ENCODE measurements around the gene LCE3C.
"Not testable (repeated sequence)": the region's sequence is repeated elsewhere in the genome, so short reads cannot be mapped to it uniquely, and the experiment has no call there.

LCE3C gene, protein sequence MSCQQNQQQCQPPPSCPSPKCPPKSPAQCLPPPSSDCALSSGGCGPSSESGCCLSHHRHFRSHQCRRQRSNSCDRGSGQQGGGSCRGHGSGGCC
- total RNA-seq = 0 reads per million in 3 donors

DNA sequence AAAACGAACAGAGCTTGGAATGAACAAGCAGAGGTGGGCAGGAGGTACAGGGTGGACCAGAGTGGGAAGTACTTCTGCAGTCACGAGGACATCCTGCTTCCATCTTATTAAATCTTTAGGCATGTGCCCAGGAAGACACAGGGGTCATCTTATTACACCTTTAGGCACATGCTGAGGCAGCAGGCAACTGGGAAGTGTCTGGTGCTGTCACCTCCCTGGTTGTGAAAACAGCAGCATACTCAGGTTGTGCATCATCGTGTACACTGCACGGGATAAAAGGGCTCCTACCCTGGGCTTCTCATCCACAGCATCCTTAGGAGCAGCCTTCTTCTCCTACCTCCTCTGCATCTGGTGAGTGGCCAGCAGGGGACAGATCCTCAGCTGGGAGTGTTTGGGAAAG, at the start of gene LCE3C:
TSS of gene LCE3C (plus strand) at position 301 of the 400 bp plus-strand sequence. CDS start 498 bp downstream, outside the sequence.
- Histone ChIP-seq H3K4me1 (ENCODE audit: control insufficient read depth, insufficient read depth, low read length, poor library complexity, severe bottlenecking) (no peaks in the 10 kb centered on the region), H3K9me3 (ENCODE audit: control insufficient read depth, low read length) (no peaks in the 10 kb centered on the region), H3K27me3 (replicated peaks; ENCODE audit: control insufficient read depth, insufficient read depth, low read length, poor library complexity, severe bottlenecking) (no peaks in the 10 kb centered on the region), H3K27ac (ENCODE audit: insufficient read depth, low read length, poor library complexity, severe bottlenecking) (no peak within 1 kb of the TSS), H3K36me3 (ENCODE audit: control insufficient read depth, insufficient read depth, low read length) (no peaks in the 10 kb centered on the region), H3K4me3 (ENCODE audit: insufficient read depth, low read depth, low read length, poor library complexity, severe bottlenecking) (no peak within 1 kb of the TSS)
- DNase-seq = no peak

DNA sequence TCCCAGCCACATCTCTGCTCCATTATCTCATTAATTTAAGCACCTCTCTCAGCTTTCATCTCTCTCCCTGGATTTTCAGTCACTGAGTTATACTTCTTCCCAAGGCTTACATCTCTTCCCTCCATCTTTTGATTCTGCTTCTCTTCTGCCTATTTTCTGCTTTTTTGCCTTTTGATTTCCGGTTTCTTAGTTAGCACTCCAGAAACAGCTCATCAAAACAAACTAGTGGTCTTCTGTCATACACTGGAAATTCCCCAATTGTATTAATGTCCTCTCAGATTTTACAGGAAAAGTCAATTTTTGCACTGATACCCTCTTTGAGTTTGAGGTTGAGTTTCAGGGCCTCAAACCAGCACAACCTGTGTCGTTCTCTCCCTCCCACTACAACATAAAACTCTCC, 34.9 kb upstream of the LCE3C start:
- no peak for DNase-seq
- Histone ChIP-seq H3K9me3 (ENCODE audit: control insufficient read depth, low read length) (no peaks in the 10 kb centered on the region), H3K36me3 (ENCODE audit: control insufficient read depth, insufficient read depth, low read length) (no peaks in the 10 kb centered on the region), H3K4me3 (ENCODE audit: insufficient read depth, low read depth, low read length, poor library complexity, severe bottlenecking) (no peak overlapping the region), H3K27ac (ENCODE audit: insufficient read depth, low read length, poor library complexity, severe bottlenecking) (no peak overlapping the region), H3K4me1 (ENCODE audit: control insufficient read depth, insufficient read depth, low read length, poor library complexity, severe bottlenecking) (no peaks in the 10 kb centered on the region), H3K27me3 (replicated peaks; ENCODE audit: control insufficient read depth, insufficient read depth, low read length, poor library complexity, severe bottlenecking) (no peaks in the 10 kb centered on the region)

DNA sequence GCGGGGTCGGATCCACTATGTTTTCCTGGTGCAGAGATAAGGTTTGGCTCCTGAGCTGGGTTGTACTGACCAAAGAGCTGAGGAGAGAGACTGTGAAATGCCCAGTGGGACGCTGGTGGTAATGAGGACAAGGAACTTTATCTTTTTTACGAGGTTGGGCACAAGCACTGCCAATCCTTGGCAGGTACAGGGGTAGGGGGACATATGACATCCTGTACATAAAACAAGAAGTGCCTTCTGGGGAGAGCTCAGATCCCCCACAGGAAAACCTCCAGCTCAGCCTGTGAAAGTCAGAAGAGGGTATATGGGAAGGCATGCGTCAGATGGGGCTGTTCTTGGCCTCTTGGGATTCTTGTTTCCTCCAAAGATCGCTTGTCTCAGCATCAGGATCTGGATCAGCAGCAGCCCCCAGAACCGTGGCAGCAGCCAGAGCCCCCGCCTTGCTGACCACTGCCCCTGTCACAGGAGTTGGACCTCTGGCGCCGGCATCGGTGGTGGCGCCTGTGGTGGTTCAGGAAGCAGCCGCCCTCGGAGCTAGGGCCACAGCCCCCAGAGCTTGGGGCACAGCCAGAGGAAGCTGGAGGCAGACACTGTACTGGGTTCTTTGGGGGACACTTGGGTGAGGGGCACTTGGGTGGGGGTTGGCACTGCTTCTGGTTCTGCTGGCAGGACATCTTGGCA, 34.4 kb upstream of the LCE3C start:
- Histone ChIP-seq H3K4me1 (ENCODE audit: control insufficient read depth, insufficient read depth, low read length, poor library complexity, severe bottlenecking) (no peaks in the 10 kb centered on the region), H3K27ac (ENCODE audit: insufficient read depth, low read length, poor library complexity, severe bottlenecking) (no peak overlapping the region), H3K4me3 (ENCODE audit: insufficient read depth, low read depth, low read length, poor library complexity, severe bottlenecking) (no peak overlapping the region), H3K9me3 (ENCODE audit: control insufficient read depth, low read length) (no peaks in the 10 kb centered on the region), H3K27me3 (replicated peaks; ENCODE audit: control insufficient read depth, insufficient read depth, low read length, poor library complexity, severe bottlenecking) (no peaks in the 10 kb centered on the region), H3K36me3 (ENCODE audit: control insufficient read depth, insufficient read depth, low read length) (no peaks in the 10 kb centered on the region)
- DNase-seq = no peak

DNA sequence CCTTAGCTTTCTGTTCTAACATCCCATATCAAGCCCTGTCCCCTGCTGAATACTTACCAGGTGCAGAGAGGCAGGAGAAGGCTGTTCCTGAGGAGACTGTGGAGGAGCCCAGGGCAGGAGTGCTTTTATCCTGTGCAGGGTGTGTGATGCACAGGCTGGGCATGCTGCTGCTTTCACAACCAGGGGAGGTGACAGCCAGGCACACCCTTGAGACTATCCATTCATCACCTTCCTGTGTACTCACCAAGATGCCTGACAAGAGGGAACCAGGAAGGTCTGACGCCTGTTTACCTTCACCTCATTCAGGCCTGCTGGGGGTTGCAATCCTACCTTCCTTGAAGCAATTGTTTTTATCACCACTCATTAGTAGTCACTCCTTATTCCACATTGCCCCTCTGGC, 33.4 kb upstream of the LCE3C start, which contains the start of gene LCE3E:
TSS of gene LCE3E (minus strand) at position 100 of the 400 bp plus-strand sequence. CDS start 572 bp downstream, outside the sequence.
- no peak within 1 kb of the TSS for H3K4me3 ChIP-seq (ENCODE audit: insufficient read depth, low read depth, low read length, poor library complexity, severe bottlenecking)
- no peak for DNase-seq
- no peaks in the 10 kb centered on the region for H3K27me3 ChIP-seq (replicated peaks; ENCODE audit: control insufficient read depth, insufficient read depth, low read length, poor library complexity, severe bottlenecking)
- H3K27ac ChIP-seq (ENCODE audit: insufficient read depth, low read length, poor library complexity, severe bottlenecking) = no peak within 1 kb of the TSS
- no peaks in the 10 kb centered on the region for H3K36me3 ChIP-seq (ENCODE audit: control insufficient read depth, insufficient read depth, low read length)
- no peaks in the 10 kb centered on the region for H3K4me1 ChIP-seq (ENCODE audit: control insufficient read depth, insufficient read depth, low read length, poor library complexity, severe bottlenecking)
- H3K9me3 ChIP-seq (ENCODE audit: control insufficient read depth, low read length) = no peaks in the 10 kb centered on the region

DNA sequence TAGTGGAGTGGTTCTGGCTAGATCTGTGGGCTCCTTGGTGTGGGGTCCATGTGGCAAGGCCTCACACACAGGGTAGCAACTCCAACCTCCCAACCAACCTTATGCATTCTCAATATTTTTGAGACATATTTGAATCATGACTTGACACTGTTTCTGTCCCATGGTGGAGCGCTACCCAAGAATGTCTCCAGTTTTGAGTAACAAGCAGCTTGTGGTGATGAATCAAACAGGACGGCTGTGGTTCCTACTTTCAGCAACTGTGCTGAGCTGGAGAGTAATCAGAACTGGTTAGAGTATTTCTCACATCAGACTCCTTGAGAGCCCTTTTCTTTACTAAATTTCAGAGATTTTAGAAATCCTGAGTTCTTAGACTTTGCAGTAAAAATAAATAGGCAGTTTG, 22.9 kb upstream of the LCE3C start:
- DNase-seq = no peak
- H3K4me3 ChIP-seq (ENCODE audit: insufficient read depth, low read depth, low read length, poor library complexity, severe bottlenecking) = no peak overlapping the region
- H3K27ac ChIP-seq (ENCODE audit: insufficient read depth, low read length, poor library complexity, severe bottlenecking) = no peak overlapping the region
- peaks cover 4% of the 10 kb centered on the region for H3K27me3 ChIP-seq (replicated peaks; ENCODE audit: control insufficient read depth, insufficient read depth, low read length, poor library complexity, severe bottlenecking)
- H3K9me3 ChIP-seq (ENCODE audit: control insufficient read depth, low read length) = no peaks in the 10 kb centered on the region
- no peaks in the 10 kb centered on the region for H3K36me3 ChIP-seq (ENCODE audit: control insufficient read depth, insufficient read depth, low read length)
- H3K4me1 ChIP-seq (ENCODE audit: control insufficient read depth, insufficient read depth, low read length, poor library complexity, severe bottlenecking) = no peaks in the 10 kb centered on the region

DNA sequence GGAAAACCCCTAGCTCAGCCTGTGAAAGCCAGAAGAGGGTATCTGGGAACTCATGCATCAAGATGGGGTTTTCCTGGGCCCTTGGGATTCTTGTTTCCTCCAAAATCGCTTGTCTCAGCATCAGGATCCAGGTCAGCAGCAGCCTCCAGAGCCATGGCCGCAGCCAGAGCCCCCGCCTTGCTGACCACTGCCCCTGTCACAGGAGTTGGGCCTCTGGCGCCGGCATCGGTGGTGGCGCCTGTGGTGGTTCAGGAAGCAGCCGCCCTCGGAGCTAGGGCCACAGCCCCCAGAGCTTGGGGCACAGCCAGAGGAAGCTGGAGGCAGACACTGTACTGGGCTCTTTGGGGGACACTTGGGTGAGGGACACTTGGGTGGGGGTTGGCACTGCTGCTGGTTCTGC, 20.5 kb upstream of the LCE3C start:
- not testable (repeated sequence) for H3K4me3 ChIP-seq (ENCODE audit: insufficient read depth, low read depth, low read length, poor library complexity, severe bottlenecking); DNase-seq; H3K9me3 ChIP-seq (ENCODE audit: control insufficient read depth, low read length); H3K4me1 ChIP-seq (ENCODE audit: control insufficient read depth, insufficient read depth, low read length, poor library complexity, severe bottlenecking); H3K36me3 ChIP-seq (ENCODE audit: control insufficient read depth, insufficient read depth, low read length); H3K27me3 ChIP-seq (replicated peaks; ENCODE audit: control insufficient read depth, insufficient read depth, low read length, poor library complexity, severe bottlenecking); H3K27ac ChIP-seq (ENCODE audit: insufficient read depth, low read length, poor library complexity, severe bottlenecking)

DNA sequence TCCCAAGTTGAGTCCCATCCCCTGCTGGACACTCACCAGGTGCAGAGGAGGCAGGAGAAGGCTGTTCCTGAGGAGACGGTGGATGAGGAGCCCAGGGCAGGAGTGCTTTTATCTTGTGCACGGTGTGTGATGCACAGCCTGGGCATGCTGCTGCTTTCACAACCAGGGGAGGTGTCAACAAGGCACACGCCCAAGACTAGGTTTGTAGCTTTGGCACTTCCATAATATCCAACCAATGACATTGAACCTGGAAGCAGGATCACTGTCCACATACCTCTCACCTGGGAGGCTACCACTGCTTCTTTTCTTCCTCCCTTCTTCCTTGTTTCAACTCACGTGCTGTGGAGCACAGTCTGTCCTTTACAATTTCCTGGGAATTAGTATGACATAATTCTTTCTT, 19.6 kb upstream of the LCE3C start, which contains the start of gene LCE3D:
TSS of gene LCE3D (minus strand) at position 84 of the 400 bp plus-strand sequence. CDS start 580 bp downstream, outside the sequence.
- Histone ChIP-seq H3K9me3 (ENCODE audit: control insufficient read depth, low read length) (no peaks in the 10 kb centered on the region), H3K36me3 (ENCODE audit: control insufficient read depth, insufficient read depth, low read length) (no peaks in the 10 kb centered on the region), H3K4me3 (ENCODE audit: insufficient read depth, low read depth, low read length, poor library complexity, severe bottlenecking) (no peak within 1 kb of the TSS), H3K27ac (ENCODE audit: insufficient read depth, low read length, poor library complexity, severe bottlenecking) (no peak within 1 kb of the TSS), H3K27me3 (replicated peaks; ENCODE audit: control insufficient read depth, insufficient read depth, low read length, poor library complexity, severe bottlenecking) (no peaks in the 10 kb centered on the region), H3K4me1 (ENCODE audit: control insufficient read depth, insufficient read depth, low read length, poor library complexity, severe bottlenecking) (no peaks in the 10 kb centered on the region)
- DNase-seq = no peak

DNA sequence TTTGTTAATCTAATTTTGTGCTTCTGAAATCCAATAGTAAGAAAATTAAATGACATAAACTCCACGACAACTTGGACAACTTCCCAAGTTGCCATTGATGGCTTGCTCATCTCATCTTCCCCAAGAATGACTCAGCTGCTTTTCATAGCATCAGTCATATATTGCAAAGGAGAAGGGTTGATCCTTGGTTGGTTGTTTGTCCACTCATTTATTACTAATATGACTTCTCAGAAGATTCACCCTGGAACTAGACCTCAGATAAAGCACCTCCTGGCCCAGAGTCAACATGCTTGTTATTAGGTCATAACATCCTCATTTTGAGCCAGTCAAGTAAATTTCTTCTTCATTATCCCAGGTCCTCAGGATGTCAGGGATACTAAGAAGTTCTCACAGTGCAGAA, 17.4 kb upstream of the LCE3C start:
- DNase-seq = no peak
- Histone ChIP-seq H3K27me3 (replicated peaks; ENCODE audit: control insufficient read depth, insufficient read depth, low read length, poor library complexity, severe bottlenecking) (no peaks in the 10 kb centered on the region), H3K4me3 (ENCODE audit: insufficient read depth, low read depth, low read length, poor library complexity, severe bottlenecking) (no peak overlapping the region), H3K27ac (ENCODE audit: insufficient read depth, low read length, poor library complexity, severe bottlenecking) (no peak overlapping the region), H3K9me3 (ENCODE audit: control insufficient read depth, low read length) (no peaks in the 10 kb centered on the region), H3K36me3 (ENCODE audit: control insufficient read depth, insufficient read depth, low read length) (no peaks in the 10 kb centered on the region), H3K4me1 (ENCODE audit: control insufficient read depth, insufficient read depth, low read length, poor library complexity, severe bottlenecking) (no peaks in the 10 kb centered on the region)

DNA sequence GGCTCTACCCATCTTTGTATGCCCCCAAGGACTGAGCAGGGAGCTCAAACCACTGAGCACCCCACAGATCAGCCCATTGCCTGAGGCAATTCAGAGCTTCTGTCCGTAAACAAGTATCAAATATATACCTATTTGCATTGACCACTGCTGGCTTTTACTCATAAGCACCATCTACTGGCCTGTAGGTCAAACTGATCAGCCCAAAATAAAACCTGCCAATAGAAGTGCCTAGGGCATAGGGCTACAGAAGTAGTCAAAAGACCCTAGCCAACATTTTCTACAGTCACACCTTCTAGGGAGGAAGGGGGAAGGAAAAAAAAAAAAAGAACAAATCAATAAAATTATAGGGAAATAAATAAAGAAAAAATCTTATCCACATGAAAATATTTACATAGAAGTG, 14.4 kb upstream of the LCE3C start:
- Histone ChIP-seq H3K36me3 (ENCODE audit: control insufficient read depth, insufficient read depth, low read length) (no peaks in the 10 kb centered on the region), H3K9me3 (ENCODE audit: control insufficient read depth, low read length) (no peaks in the 10 kb centered on the region), H3K27ac (ENCODE audit: insufficient read depth, low read length, poor library complexity, severe bottlenecking) (no peak overlapping the region), H3K4me1 (ENCODE audit: control insufficient read depth, insufficient read depth, low read length, poor library complexity, severe bottlenecking) (no peaks in the 10 kb centered on the region), H3K4me3 (ENCODE audit: insufficient read depth, low read depth, low read length, poor library complexity, severe bottlenecking) (no peak overlapping the region), H3K27me3 (replicated peaks; ENCODE audit: control insufficient read depth, insufficient read depth, low read length, poor library complexity, severe bottlenecking) (no peaks in the 10 kb centered on the region)
- no peak for DNase-seq

DNA sequence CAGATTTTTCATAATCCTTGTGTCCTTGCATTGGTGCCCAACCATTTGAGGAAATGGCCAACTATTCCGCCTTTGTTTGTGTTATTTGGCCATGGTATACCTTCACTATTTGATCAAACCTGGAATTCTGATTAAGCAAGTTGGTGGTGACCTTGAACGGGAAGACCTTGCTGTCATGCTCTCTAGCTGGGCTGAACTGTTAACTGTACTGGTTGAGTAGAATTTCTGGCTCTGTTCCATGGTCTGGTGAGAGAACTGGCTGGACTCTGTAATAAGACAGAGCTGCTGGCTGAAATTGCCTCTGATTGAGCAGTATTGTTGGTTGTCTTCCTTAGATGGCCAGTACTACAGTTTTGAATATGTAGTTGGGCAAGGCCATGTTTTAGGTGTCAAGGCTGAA, 3.0 kb upstream of the LCE3C start:
- H3K4me3 ChIP-seq (ENCODE audit: insufficient read depth, low read depth, low read length, poor library complexity, severe bottlenecking) = no peak overlapping the region
- no peak for DNase-seq
- no peaks in the 10 kb centered on the region for H3K4me1 ChIP-seq (ENCODE audit: control insufficient read depth, insufficient read depth, low read length, poor library complexity, severe bottlenecking)
- H3K36me3 ChIP-seq (ENCODE audit: control insufficient read depth, insufficient read depth, low read length) = no peaks in the 10 kb centered on the region
- H3K27me3 ChIP-seq (replicated peaks; ENCODE audit: control insufficient read depth, insufficient read depth, low read length, poor library complexity, severe bottlenecking) = no peaks in the 10 kb centered on the region
- H3K27ac ChIP-seq (ENCODE audit: insufficient read depth, low read length, poor library complexity, severe bottlenecking) = no peak overlapping the region
- no peaks in the 10 kb centered on the region for H3K9me3 ChIP-seq (ENCODE audit: control insufficient read depth, low read length)
